IMR-90 (cell line): ENCODE measurements around the gene PXYLP1.

Experiments used
- BHLHE40 ChIP-seq: fragments of 150-350 bp; IDR thresholded peaks from 2 replicates; pipeline ENCODE4 v1.6.1; 2016; ENCODE audit warnings: mild to moderate bottlenecking, low read depth, low read length
- CEBPB ChIP-seq: IDR thresholded peaks from 2 replicates; pipeline ENCODE4 v1.6.1; 2012; ENCODE audit warnings: low read depth, low read length, improper control_type of control experiment
- CHD1 ChIP-seq: IDR thresholded peaks from 2 replicates; pipeline ENCODE4 v1.6.1; 2012; ENCODE audit warnings: low read depth, low read length, improper control_type of control experiment
- CTCF ChIP-seq: conservative IDR thresholded peaks from 2 replicates; pipeline ENCODE4 v1.5.1; 2012; ENCODE audit warnings: mild to moderate bottlenecking, low read depth, low read length, improper control_type of control experiment
- FOS ChIP-seq: fragments of 150-350 bp; IDR thresholded peaks from 2 replicates; pipeline ENCODE4 v1.6.1; 2016; ENCODE audit warnings: low read depth, low read length
- MAFK ChIP-seq: IDR thresholded peaks from 2 replicates; pipeline ENCODE4 v1.6.1; 2012; ENCODE audit warnings: low read depth, low read length, improper control_type of control experiment
- MAZ ChIP-seq: IDR thresholded peaks from 2 replicates; pipeline ENCODE4 v1.6.1; 2012; ENCODE audit warnings: low read depth, mild to moderate bottlenecking, low read length, improper control_type of control experiment, moderate library complexity, borderline replicate concordance
- MXI1 ChIP-seq: IDR thresholded peaks from 2 replicates; pipeline ENCODE4 v1.6.1; 2012; ENCODE audit warnings: low read depth, mild to moderate bottlenecking, low read length, moderate library complexity, borderline replicate concordance
- POLR2A ChIP-seq: IDR thresholded peaks from 2 replicates; pipeline ENCODE4 v1.6.1; 2012; ENCODE audit warnings: mild to moderate bottlenecking, low read depth, low read length
- RAD21 ChIP-seq: IDR thresholded peaks from 2 replicates; pipeline ENCODE4 v1.6.1; 2012; ENCODE audit warnings: low read length, improper control_type of control experiment
- RCOR1 ChIP-seq: IDR thresholded peaks from 2 replicates; pipeline ENCODE4 v1.6.1; 2012; ENCODE audit warnings: mild to moderate bottlenecking, low read length, improper control_type of control experiment; ENCODE audit not compliant: insufficient replicate concordance
- RFX5 ChIP-seq: IDR thresholded peaks from 2 replicates; pipeline ENCODE4 v1.8.0; 2012; ENCODE audit warnings: low read depth, mild to moderate bottlenecking, low read length, moderate library complexity
- SMC3 ChIP-seq: fragments of 150-350 bp; IDR thresholded peaks from 2 replicates; pipeline ENCODE4 v1.6.1; 2016; ENCODE audit warnings: low read depth, mild to moderate bottlenecking, antibody characterized with exemption, low read length, moderate library complexity
- TF ChIP-seq, protein P1 (sequence below): fragments of 150-350 bp; IDR thresholded peaks from 2 replicates; pipeline ENCODE4 v1.6.1; 2017; ENCODE audit warnings: mild to moderate bottlenecking, antibody characterized with exemption, low read length, low read depth

DNA sequence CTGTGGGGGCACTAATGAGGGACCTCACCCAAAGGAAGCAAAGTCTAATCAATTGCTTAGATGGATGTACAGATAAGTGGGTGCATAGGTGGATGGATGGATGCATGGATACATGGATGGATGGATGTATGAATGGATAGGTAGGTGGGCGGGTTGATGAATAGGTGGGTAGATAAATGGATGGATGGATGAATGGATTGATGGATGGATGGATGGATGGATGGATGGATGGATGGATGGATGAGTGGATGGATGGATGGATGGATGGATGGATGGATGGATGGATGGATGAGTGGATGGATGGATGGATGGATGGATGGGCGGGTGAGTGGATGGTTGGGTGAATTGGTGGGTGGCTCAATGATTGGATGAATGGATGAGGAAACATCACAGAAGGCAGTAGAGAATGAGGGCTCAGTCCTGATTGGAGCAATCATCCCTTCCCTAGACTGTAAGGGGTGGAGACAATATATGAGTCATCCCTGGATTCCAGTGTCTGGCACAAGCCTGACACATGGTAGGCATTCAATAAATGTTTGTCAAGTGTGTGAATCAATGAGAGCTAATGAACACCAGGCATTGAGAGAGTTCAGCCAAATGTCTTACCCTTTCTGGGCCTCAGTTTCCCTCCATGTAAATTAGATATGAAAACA lies 40.4 kb upstream of the PXYLP1 start:
- TF ChIP-seq CTCF (no peak), POLR2A (no peak), MXI1 (no peak), FOS (no peak), RFX5 (no peak), RAD21 (no peak), CEBPB (no peak), MAZ (no peak), RCOR1 (no peak), MAFK (no peak), SMC3 (no peak), CHD1 (no peak), BHLHE40 (no peak)
- TF ChIP-seq, protein P1, sequence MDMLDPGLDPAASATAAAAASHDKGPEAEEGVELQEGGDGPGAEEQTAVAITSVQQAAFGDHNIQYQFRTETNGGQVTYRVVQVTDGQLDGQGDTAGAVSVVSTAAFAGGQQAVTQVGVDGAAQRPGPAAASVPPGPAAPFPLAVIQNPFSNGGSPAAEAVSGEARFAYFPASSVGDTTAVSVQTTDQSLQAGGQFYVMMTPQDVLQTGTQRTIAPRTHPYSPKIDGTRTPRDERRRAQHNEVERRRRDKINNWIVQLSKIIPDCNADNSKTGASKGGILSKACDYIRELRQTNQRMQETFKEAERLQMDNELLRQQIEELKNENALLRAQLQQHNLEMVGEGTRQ = no peak
